ENCODE measurements around the gene KRT74. TPM values are rescaled to one million over a fixed set of nuclear protein-coding genes. Genes with fewer than 3 reads are reported as not detected.
"Not testable (repeated sequence)": the region's sequence is repeated elsewhere in the genome, so short reads cannot be mapped to it uniquely, and the experiment has no call there.

KRT74 gene
- total RNA-seq, 2 donors from 2014 or later: 0.05 to 0.45 TPM

- Histone ChIP-seq H3K4me3 (no peak overlapping the region), H3K27me3 (replicated peaks; ENCODE audit: insufficient read depth) (peaks cover 16% of the 10 kb centered on the region), H3K9me3 (no peaks in the 10 kb centered on the region), H3K4me1 (replicated peaks) (no peaks in the 10 kb centered on the region), H3K27ac (no peak overlapping the region), H3K36me3 (no peaks in the 10 kb centered on the region)
- 89% methylated on average over 12 of the region's 12 CpGs for WGBS
- intact Hi-C loops (cut with DNase I): no loop called here
- no peak for TF ChIP-seq CTCF (IDR thresholded peaks at IDR 0.05)
- no peak for TF ChIP-seq POLR2AphosphoS5 (IDR thresholded peaks at IDR 0.05)
- no peak for TF ChIP-seq POLR2A (IDR thresholded peaks at IDR 0.05)
- DNase-seq (ENCODE audit: low spot score): no peak
These were observed 26.8 kb upstream of the KRT74 start for GRCh38 chr12:52600475-52600874.

DNA sequence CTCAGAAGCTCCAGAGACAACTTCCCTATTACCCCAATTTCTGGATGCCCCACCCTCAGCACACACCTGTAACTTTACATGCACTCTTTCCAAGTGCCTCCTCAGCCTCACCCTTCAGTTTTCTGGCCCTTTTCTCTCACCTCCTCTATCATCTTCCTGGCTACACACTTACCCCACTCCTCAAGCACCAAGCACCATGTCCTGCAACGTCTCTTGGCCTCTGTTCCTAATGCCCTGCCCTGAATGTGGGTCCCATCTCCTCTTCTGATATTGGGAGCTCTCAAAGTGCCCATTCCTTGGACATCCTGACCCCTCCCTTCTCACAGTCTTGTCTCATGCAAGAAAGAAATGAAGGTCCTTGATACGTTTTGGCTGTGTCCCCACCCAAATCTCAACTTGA is 26.4 kb upstream of the KRT74 start:
- Histone ChIP-seq H3K36me3 (no peaks in the 10 kb centered on the region), H3K27me3 (replicated peaks; ENCODE audit: insufficient read depth) (peaks cover 16% of the 10 kb centered on the region), H3K4me1 (replicated peaks) (no peaks in the 10 kb centered on the region), H3K27ac (no peak overlapping the region), H3K4me3 (no peak overlapping the region), H3K9me3 (no peaks in the 10 kb centered on the region)
- intact Hi-C loops (cut with DNase I): no loop called here
- WGBS: 76% methylated on average over 2 of the region's 2 CpGs
- DNase-seq (ENCODE audit: low spot score): no peak
- TF ChIP-seq POLR2A (IDR thresholded peaks at IDR 0.05): no peak

DNA sequence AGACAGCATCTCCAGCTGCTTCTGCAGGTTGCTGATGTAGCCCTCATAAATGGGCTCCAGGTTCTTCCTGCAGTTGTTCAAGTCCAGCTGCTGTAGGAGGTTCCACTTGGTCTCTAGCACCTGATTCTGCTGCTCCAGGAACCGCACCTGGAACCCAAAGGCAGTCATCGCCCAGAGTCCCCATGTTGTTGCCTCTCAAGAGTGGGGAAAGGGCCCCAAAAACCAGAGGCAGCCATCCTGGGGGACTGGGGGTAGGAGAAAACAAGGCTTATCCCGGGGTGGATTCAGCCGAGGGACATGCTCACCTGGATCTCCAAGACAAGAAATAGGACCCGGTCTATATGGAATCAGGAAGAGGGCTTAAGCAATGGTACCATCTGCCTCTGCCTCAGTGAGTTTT is 25.3 kb upstream of the KRT74 start:
- Histone ChIP-seq H3K4me1 (replicated peaks) (no peaks in the 10 kb centered on the region), H3K27me3 (replicated peaks; ENCODE audit: insufficient read depth) (peaks cover 16% of the 10 kb centered on the region), H3K36me3 (no peaks in the 10 kb centered on the region), H3K27ac (no peak overlapping the region), H3K4me3 (no peak overlapping the region), H3K9me3 (no peaks in the 10 kb centered on the region)
- 96% methylated on average over 5 of the region's 5 CpGs for WGBS
- DNase-seq (ENCODE audit: low spot score): no peak
- intact Hi-C loops (cut with DNase I): no loop called here
- no peak for TF ChIP-seq POLR2A (IDR thresholded peaks at IDR 0.05)
- no peak for TF ChIP-seq POLR2AphosphoS5 (IDR thresholded peaks at IDR 0.05)
- no peak for TF ChIP-seq CTCF (IDR thresholded peaks at IDR 0.05)

DNA sequence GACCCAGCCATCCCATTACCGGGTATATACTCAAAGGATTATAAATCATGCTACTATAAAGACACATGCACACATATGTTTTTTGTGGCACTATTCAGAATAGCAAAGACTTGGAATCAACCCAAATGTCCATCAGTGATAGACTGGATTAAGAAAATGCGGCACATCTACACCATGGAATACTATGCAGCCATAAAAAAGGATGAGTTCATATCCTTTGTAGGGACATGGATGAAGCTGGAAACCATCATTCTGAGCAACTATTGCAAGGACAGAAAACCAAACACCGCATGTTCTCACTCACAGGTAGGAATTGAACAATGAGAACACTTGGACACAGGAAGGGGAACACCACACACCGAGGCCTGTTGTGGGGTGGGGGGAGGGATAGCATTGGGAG is 20.6 kb upstream of the KRT74 start:
- H3K36me3 ChIP-seq; H3K4me1 ChIP-seq (replicated peaks); intact Hi-C loops (cut with DNase I); H3K4me3 ChIP-seq; H3K27ac ChIP-seq; H3K27me3 ChIP-seq (replicated peaks; ENCODE audit: insufficient read depth); DNase-seq (ENCODE audit: low spot score); H3K9me3 ChIP-seq: not testable (repeated sequence)
- 94% methylated on average over 4 of the region's 4 CpGs for WGBS

DNA sequence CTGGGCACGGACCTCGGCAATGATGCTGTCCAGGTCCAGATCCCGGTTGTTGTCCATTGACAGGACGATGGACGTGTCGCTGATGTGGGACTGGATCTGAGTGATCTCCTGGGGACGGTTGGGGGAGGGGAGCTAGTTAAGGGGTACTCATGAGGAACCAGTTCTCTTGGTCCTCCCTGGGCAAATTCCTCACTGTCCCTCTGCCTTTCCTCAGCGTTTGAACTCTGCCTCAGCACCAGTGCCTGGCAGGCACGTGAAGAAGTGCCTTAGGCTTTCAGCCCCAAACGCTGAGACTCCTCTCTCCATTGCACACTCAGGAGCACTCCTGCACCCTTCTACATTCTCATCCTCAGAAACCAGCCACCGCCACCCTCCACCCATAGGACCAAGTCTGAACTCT is 17.9 kb upstream of the KRT74 start:
- Histone ChIP-seq H3K27me3 (replicated peaks; ENCODE audit: insufficient read depth) (no peaks in the 10 kb centered on the region), H3K36me3 (no peaks in the 10 kb centered on the region), H3K9me3 (no peaks in the 10 kb centered on the region), H3K4me1 (replicated peaks) (no peaks in the 10 kb centered on the region), H3K27ac (no peak overlapping the region), H3K4me3 (no peak overlapping the region)
- DNase-seq (ENCODE audit: low spot score): no peak
- TF ChIP-seq POLR2A (IDR thresholded peaks at IDR 0.05) (no peak), CTCF (IDR thresholded peaks at IDR 0.05) (no peak), POLR2AphosphoS5 (IDR thresholded peaks at IDR 0.05) (no peak)
- 94% methylated on average over 11 of the region's 11 CpGs for WGBS
- intact Hi-C loops (cut with DNase I): no loop called here

DNA sequence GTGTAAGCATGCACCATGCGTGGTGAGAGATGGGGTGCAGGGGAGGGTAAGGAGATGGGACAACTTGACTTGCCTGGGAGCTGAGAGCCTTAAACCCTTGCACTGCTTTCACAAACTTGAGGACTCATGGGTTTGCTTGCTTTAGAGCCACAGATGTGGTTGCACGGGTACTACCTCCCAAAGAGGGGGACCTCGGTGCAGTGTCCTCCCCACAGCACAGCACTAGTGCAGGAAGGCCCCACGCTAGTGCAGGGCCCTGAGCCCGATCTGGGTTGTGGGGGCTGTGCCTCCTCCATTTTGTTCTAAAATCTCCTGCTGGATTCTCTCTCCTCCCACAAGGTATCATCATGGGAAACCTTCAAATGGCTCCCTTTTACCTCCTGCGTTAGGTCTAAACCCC is 16.4 kb upstream of the KRT74 start:
- Histone ChIP-seq H3K4me1 (replicated peaks) (no peaks in the 10 kb centered on the region), H3K27me3 (replicated peaks; ENCODE audit: insufficient read depth) (no peaks in the 10 kb centered on the region), H3K27ac (no peak overlapping the region), H3K9me3 (no peaks in the 10 kb centered on the region), H3K36me3 (no peaks in the 10 kb centered on the region), H3K4me3 (no peak overlapping the region)
- intact Hi-C loops (cut with DNase I): no loop called here
- 95% methylated on average over 6 of the region's 6 CpGs for WGBS
- DNase-seq (ENCODE audit: low spot score): no peak
- TF ChIP-seq CTCF (IDR thresholded peaks at IDR 0.05): no peak
